Neural cell (in vitro differentiated cells): ENCODE data around the gene BRD9. TPM values are rescaled to one million over a fixed set of nuclear protein-coding genes. Genes with fewer than 3 reads are reported as not detected.

Experiments used
- H2AFZ ChIP-seq: fragments of 200-600, 300-800 bp; sonication (generic), shearing (Covaris generic); 2 replicates; pipeline ENCODE4 v1.6.0; 2014; ENCODE audit warnings: low read depth, mild to moderate bottlenecking, antibody characterized with exemption, low read length, moderate library complexity
- H3F3A ChIP-seq: fragments of 200-600 bp; shearing (Covaris generic); 2 replicates; pipeline ENCODE4 v1.6.1; 2016; ENCODE audit warnings: mild to moderate bottlenecking, moderate library complexity, mixed read lengths, antibody characterized with exemption, low read length; ENCODE audit not compliant: insufficient read depth, poor library complexity, severe bottlenecking
- H3K27ac ChIP-seq: fragments of 200-600, 300-800 bp; sonication (generic), shearing (Covaris generic); 2 replicates; pipeline ENCODE4 v1.5.1; 2014; ENCODE audit warnings: mild to moderate bottlenecking, low read length, moderate library complexity
- H3K27me3 ChIP-seq: fragments of 300-800, 200-600 bp; sonication (generic), shearing (Covaris generic); 2 replicates; pipeline ENCODE4 v1.6.0; 2014; ENCODE audit warnings: mild to moderate bottlenecking, low read depth, low read length, moderate library complexity; ENCODE audit not compliant: insufficient read depth
- H3K36me3 ChIP-seq: fragments of 300-800, 200-600 bp; sonication (generic), shearing (Covaris generic); 2 replicates; pipeline ENCODE4 v1.5.1; 2014; ENCODE audit warnings: mild to moderate bottlenecking, antibody characterized with exemption, low read length, moderate library complexity; ENCODE audit not compliant: insufficient read depth
- H3K4me2 ChIP-seq: fragments of 300-800, 200-600 bp; sonication (generic), shearing (Covaris generic); 2 replicates; pipeline ENCODE4 v1.6.0; 2014; ENCODE audit warnings: mild to moderate bottlenecking, low read length
- H3K4me3 ChIP-seq: fragments of 300-800, 200-600 bp; sonication (generic), shearing (Covaris generic); 2 replicates; pipeline ENCODE4 v1.5.1; 2014; ENCODE audit warnings: mild to moderate bottlenecking, low read length, moderate library complexity
- H3K79me2 ChIP-seq: fragments of 200-600 bp; shearing (Covaris generic); replicated peaks from 2 replicates; pipeline ENCODE4 v1.6.0; 2014; ENCODE audit warnings: mild to moderate bottlenecking, low read length, moderate library complexity; ENCODE audit not compliant: insufficient read depth
- H3K9ac ChIP-seq: fragments of 300-800, 200-600 bp; sonication (generic), shearing (Covaris generic); 2 replicates; pipeline ENCODE4 v1.6.1; 2016; ENCODE audit warnings: mild to moderate bottlenecking, low read length, mixed read lengths
- H3K9me2 ChIP-seq: fragments of 200-600 bp; shearing (Covaris generic); 2 replicates; pipeline ENCODE4 v1.6.1; 2016; ENCODE audit warnings: mild to moderate bottlenecking, low read length, mixed read lengths; ENCODE audit not compliant: insufficient read depth
- H3K9me3 ChIP-seq: fragments of 200-600, 300-800 bp; sonication (generic), shearing (Covaris generic); 2 replicates; pipeline ENCODE4 v1.6.1; 2016; ENCODE audit warnings: mild to moderate bottlenecking, mixed run types, low read length, moderate library complexity, mixed read lengths
- H4K20me1 ChIP-seq: fragments of 200-600 bp; shearing (Covaris generic); 2 replicates; pipeline ENCODE4 v1.6.1; 2016; ENCODE audit warnings: mild to moderate bottlenecking, mixed run types; ENCODE audit not compliant: insufficient read depth
- EP300 ChIP-seq: fragments of 450-650 bp; conservative IDR thresholded peaks from 2 replicates; pipeline ENCODE4 v1.6.1; 2014; ENCODE audit warnings: antibody characterized with exemption, mild to moderate bottlenecking, moderate library complexity; ENCODE audit not compliant: poor library complexity, severe bottlenecking
- EZH2 ChIP-seq: fragments of 200-600, 300-800 bp; shearing (Covaris generic), sonication (generic); IDR thresholded peaks from 2 replicates; pipeline ENCODE4 v1.6.1; 2014; ENCODE audit warnings: antibody characterized with exemption, low read length, borderline replicate concordance, mild to moderate bottlenecking; ENCODE audit not compliant: insufficient read depth, poor library complexity, severe bottlenecking
- POLR2AphosphoS5 ChIP-seq: IDR thresholded peaks from 2 replicates; pipeline ENCODE4 v1.6.1; 2012
- RAD21 ChIP-seq: fragments of 450-650 bp; conservative IDR thresholded peaks from 2 replicates; pipeline ENCODE4 v1.6.1; 2014; ENCODE audit warnings: antibody characterized with exemption, mild to moderate bottlenecking, moderate library complexity
- REST ChIP-seq: IDR thresholded peaks from 2 replicates; pipeline ENCODE4 v1.6.1; 2012; ENCODE audit warnings: borderline replicate concordance
- SMC3 ChIP-seq: fragments of 450-650 bp; conservative IDR thresholded peaks from 2 replicates; pipeline ENCODE4 v1.6.1; 2014; ENCODE audit warnings: antibody characterized with exemption, mild to moderate bottlenecking, moderate library complexity; ENCODE audit not compliant: poor library complexity
- polyA plus RNA-seq: library from polyadenylated mRNA; depleted of rRNA; stranded (reverse); fragments of >200 nt; gene quantifications from 2 replicates; pipeline ENCODE4 v1.2.3, GENCODE V29; 2014
- TF ChIP-seq, protein P1 (sequence below): fragments of 450-650 bp; IDR thresholded peaks from 2 replicates; pipeline ENCODE4 v1.5.1; 2014; ENCODE audit warnings: antibody characterized with exemption, mild to moderate bottlenecking, moderate library complexity; ENCODE audit not compliant: poor library complexity, severe bottlenecking

BRD9 gene
- polyA plus RNA-seq, 1 donor from 2014 or later = 50.4 TPM

- no peak overlapping the region for H3K4me3 ChIP-seq
- no peaks in the 10 kb centered on the region for H3K79me2 ChIP-seq
- H3K4me2 ChIP-seq = no peak overlapping the region
- no peaks in the 10 kb centered on the region for H3K9me3 ChIP-seq
- no peak for TF ChIP-seq REST
- TF ChIP-seq SMC3 = no peak
- no peaks in the 10 kb centered on the region for H3F3A ChIP-seq
- no peaks in the 10 kb centered on the region for H4K20me1 ChIP-seq
- H3K27me3 ChIP-seq = no peaks in the 10 kb centered on the region
- no peak overlapping the region for H3K9ac ChIP-seq
- no peaks in the 10 kb centered on the region for H3K36me3 ChIP-seq
- H3K9me2 ChIP-seq = no peaks in the 10 kb centered on the region
- no peak overlapping the region for H3K27ac ChIP-seq
- H2AFZ ChIP-seq = no peak overlapping the region
These were observed 26.8 kb downstream of the BRD9 start for GRCh38 chr5:865771-866170.

GRCh38 chr5:865168-865521, 27.5 kb downstream of the BRD9 start:
- no peaks in the 10 kb centered on the region for H3K9me2 ChIP-seq
- no peaks in the 10 kb centered on the region for H3K27me3 ChIP-seq
- H3K9me3 ChIP-seq = no peaks in the 10 kb centered on the region
- H2AFZ ChIP-seq = no peak overlapping the region
- no peak overlapping the region for H3K4me2 ChIP-seq
- TF ChIP-seq EZH2 (no peak), REST (no peak), EP300 (no peak), POLR2AphosphoS5 (no peak), RAD21 (no peak)
- TF ChIP-seq, protein P1, sequence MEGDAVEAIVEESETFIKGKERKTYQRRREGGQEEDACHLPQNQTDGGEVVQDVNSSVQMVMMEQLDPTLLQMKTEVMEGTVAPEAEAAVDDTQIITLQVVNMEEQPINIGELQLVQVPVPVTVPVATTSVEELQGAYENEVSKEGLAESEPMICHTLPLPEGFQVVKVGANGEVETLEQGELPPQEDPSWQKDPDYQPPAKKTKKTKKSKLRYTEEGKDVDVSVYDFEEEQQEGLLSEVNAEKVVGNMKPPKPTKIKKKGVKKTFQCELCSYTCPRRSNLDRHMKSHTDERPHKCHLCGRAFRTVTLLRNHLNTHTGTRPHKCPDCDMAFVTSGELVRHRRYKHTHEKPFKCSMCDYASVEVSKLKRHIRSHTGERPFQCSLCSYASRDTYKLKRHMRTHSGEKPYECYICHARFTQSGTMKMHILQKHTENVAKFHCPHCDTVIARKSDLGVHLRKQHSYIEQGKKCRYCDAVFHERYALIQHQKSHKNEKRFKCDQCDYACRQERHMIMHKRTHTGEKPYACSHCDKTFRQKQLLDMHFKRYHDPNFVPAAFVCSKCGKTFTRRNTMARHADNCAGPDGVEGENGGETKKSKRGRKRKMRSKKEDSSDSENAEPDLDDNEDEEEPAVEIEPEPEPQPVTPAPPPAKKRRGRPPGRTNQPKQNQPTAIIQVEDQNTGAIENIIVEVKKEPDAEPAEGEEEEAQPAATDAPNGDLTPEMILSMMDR = no peak
- H4K20me1 ChIP-seq = no peaks in the 10 kb centered on the region
- H3K36me3 ChIP-seq = no peaks in the 10 kb centered on the region
- no peaks in the 10 kb centered on the region for H3F3A ChIP-seq
- no peaks in the 10 kb centered on the region for H3K79me2 ChIP-seq
- no peak overlapping the region for H3K9ac ChIP-seq
- no peak overlapping the region for H3K27ac ChIP-seq
- H3K4me3 ChIP-seq = no peak overlapping the region
